Activated B cell treated with CpG ODN at 0.5 μM for 24 hours (primary cell): Measurements from ENCODE around the gene TMEM117. TPM values are rescaled to one million over a fixed set of nuclear protein-coding genes. Genes with fewer than 3 reads are reported as not detected.

Experiments used
- ATAC-seq: fragments of 200-7000 bp; cut with Tn5 transposase; one replicate; pipeline ENCODE4 v1.10.0; 2021; ENCODE audit warnings: low read depth, mild to moderate bottlenecking, moderate library complexity
- CTCF ChIA-PET: fragments of 350-600 bp; sonication (Branson Sonifier 250); formaldehyde crosslinking; loops from one replicate; lab custom pipeline; 2021; ENCODE audit warnings: antibody characterized with exemption; lab: Charles Lee
- POLR2A ChIA-PET: fragments of 350-600 bp; sonication (Branson Sonifier 250); formaldehyde crosslinking; loops from one replicate; lab custom pipeline; 2021; ENCODE audit warnings: antibody characterized with exemption; lab: Charles Lee
- DNase-seq: peaks from one replicate; pipeline ENCODE4 v3.0.0; 2022
- H3K27ac Mint-ChIP-seq: one replicate; pipeline ENCODE4 v1.8.0; 2020; ENCODE audit warnings: mixed read lengths
- H3K27me3 Mint-ChIP-seq: one replicate; pipeline ENCODE4 v1.8.0; 2021; ENCODE audit warnings: mixed read lengths
- H3K36me3 Mint-ChIP-seq: one replicate; pipeline ENCODE4 v1.8.0; 2021; ENCODE audit warnings: low read depth, mixed read lengths
- H3K4me1 Mint-ChIP-seq: one replicate; pipeline ENCODE4 v1.8.0; 2021; ENCODE audit warnings: mixed read lengths
- H3K4me3 Mint-ChIP-seq: one replicate; pipeline ENCODE4 v1.8.0; 2020; ENCODE audit warnings: mild to moderate bottlenecking, mixed read lengths
- H3K9me3 Mint-ChIP-seq: one replicate; pipeline ENCODE4 v1.8.0; 2020; ENCODE audit warnings: mixed read lengths
- intact Hi-C: fragments of 100-400 bp; cut with micrococcal nuclease; formaldehyde crosslinking; loops from one replicate; pipeline ENCODE4 v1.15.1; 2024
- total RNA-seq: library from RNA; stranded (reverse); gene quantifications from 2 replicates; pipeline ENCODE4 v1.2.3, GENCODE V29; 2022
- TF ChIP-seq, protein P1 (sequence below): fragments of 200-600 bp; IDR thresholded peaks from one replicate; pipeline ENCODE4 v1.8.0; 2022; ENCODE audit warnings: antibody characterized with exemption, mild to moderate bottlenecking

The TMEM117 gene
- total RNA-seq, 1 donor from 2014 or later, result 4.8 TPM

DNA sequence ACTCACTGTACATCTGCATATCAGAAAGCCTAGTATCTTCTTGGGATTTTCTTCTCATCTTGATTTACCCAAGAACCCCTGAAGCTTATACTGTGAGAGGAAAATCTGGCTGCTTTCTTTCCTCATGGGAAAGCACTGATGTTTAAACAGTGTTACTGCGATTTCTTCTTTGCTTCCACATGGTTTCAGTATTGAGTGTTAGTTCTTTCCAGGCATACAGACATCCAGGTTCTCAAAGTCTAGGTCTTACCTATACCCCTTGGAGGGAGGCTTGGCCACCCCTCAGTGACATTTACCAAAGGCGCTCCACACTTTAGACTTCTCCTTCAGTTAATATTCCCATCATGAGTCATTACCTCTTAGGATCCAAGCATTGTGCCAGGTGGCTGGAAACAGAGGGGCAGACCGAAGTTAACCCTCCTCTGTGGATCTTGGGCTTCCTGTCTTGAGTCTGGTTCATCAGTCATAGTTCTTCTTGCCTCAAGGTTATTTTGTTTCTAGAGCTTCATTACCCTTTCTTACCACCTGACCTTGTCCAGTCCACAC is 79.1 kb downstream of the TMEM117 start:
- POLR2A ChIA-PET, result no interaction called here
- Mint-ChIP-seq H3K9me3 (no peaks in the 10 kb centered on the region), H3K4me3 (no peak overlapping the region), H3K36me3 (no peaks in the 10 kb centered on the region), H3K27me3 (no peaks in the 10 kb centered on the region), H3K4me1 (no peaks in the 10 kb centered on the region), H3K27ac (no peak overlapping the region)
- CTCF ChIA-PET, result no interaction called here
- TF ChIP-seq, protein P1, sequence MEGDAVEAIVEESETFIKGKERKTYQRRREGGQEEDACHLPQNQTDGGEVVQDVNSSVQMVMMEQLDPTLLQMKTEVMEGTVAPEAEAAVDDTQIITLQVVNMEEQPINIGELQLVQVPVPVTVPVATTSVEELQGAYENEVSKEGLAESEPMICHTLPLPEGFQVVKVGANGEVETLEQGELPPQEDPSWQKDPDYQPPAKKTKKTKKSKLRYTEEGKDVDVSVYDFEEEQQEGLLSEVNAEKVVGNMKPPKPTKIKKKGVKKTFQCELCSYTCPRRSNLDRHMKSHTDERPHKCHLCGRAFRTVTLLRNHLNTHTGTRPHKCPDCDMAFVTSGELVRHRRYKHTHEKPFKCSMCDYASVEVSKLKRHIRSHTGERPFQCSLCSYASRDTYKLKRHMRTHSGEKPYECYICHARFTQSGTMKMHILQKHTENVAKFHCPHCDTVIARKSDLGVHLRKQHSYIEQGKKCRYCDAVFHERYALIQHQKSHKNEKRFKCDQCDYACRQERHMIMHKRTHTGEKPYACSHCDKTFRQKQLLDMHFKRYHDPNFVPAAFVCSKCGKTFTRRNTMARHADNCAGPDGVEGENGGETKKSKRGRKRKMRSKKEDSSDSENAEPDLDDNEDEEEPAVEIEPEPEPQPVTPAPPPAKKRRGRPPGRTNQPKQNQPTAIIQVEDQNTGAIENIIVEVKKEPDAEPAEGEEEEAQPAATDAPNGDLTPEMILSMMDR, result no peak
- ATAC-seq (no peak), DNase-seq (no peak)
- intact Hi-C loops, result no loop called here

DNA sequence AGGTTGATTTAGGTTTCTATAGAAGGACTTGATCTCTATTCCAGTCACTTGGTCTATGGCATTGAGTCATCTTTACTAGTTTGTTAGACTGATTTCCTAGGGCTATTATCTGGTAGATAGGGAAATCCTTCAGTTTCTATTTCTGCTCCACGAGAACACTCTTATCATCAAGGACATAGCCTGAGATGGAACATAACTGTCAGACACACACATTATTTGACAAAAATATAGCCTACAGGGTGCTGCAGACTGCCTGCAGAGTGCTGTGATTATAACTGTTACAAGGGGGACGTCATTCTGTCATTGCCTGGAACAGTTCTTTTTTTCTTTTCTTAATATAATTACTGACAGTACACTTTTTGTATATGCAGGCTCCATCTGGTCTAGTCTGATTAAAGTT is 82.0 kb downstream of the TMEM117 start:
- ATAC-seq (no peak), DNase-seq (no peak)
- Mint-ChIP-seq H3K27me3 (no peaks in the 10 kb centered on the region), H3K27ac (no peak overlapping the region), H3K36me3 (no peaks in the 10 kb centered on the region), H3K4me1 (no peaks in the 10 kb centered on the region), H3K4me3 (no peak overlapping the region), H3K9me3 (no peaks in the 10 kb centered on the region)
- TF ChIP-seq, protein P1, result no peak
- intact Hi-C loops, result no loop called here
- POLR2A ChIA-PET, result no interaction called here
- CTCF ChIA-PET, result no interaction called here

DNA sequence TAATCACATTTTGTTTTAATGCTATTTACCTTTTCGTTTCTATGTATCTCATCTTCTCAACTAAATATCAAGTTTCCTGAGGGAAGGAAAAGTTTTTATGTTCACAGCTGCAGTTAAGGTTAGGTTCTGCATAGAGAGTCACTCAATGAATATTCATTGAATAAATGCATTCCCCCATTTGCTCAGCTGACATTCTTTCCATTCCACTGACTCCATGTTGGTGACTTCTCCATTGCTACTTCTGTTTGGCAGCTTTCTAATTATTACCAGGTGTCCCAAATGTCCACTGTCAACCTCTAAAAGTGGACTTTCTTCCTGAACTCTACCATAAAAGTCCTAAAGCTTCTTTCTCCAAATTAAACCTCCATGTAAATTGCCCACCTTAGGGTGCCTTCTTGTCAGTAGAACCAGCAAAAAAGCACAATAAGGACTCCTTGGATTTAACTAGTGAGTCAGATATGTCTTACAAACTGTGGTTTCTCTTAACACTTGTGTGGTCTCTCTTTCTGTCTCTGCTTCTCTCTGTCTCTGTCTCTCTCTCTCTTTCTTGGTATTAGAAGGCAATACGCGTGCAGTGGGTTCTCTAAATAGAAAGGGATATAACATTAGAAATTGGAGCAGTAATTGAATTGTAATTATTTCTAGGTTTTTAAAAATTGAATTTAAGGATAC is 85.9 kb downstream of the TMEM117 start:
- H3K36me3 Mint-ChIP-seq, result peaks cover 1% of the 10 kb centered on the region
- POLR2A ChIA-PET, result no interaction called here
- no peak overlapping the region for H3K4me3 Mint-ChIP-seq
- TF ChIP-seq, protein P1, result no peak
- H3K27me3 Mint-ChIP-seq, result no peaks in the 10 kb centered on the region
- DNase-seq (no peak), ATAC-seq (no peak)
- CTCF ChIA-PET, result no interaction called here
- H3K9me3 Mint-ChIP-seq, result no peaks in the 10 kb centered on the region
- no peak overlapping the region for H3K27ac Mint-ChIP-seq
- H3K4me1 Mint-ChIP-seq, result no peaks in the 10 kb centered on the region
- intact Hi-C loops, result no loop called here

DNA sequence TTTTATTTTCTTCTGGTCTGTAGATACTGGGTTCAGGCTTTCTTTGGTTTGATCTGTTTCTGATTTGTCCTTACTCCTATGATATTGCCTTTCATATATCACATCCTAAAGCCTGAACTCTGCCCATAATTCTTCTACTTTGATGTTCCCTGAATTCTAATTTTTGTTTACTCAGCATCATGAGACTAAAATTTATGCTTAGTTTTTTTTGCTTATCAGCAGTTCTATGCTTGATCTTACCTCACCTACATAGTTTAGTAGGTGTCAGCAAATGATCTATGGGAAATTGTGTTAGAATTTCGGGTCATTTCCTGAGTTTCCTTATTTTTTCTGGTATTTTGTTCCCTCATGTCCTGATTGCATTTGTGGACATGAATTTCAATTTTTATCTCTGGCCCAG is 94.2 kb downstream of the TMEM117 start:
- TF ChIP-seq, protein P1, result no peak

DNA sequence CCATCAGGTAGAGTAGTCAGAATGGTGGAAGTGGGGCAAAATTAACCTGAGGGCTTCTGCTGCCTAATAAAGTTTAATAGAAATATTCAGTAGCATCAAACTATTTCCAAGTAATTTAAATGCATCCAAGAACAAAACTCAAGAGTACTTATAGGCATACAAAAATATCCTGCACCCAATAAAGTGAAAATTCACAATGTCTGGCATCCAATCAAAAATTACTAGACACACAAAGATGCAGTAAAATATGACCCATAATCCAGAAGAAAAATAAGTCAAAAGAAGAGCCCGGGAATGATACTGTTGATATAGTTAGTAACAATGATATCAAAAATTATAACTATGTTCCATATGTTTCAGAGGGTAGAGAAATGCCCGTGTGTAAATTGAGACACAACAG is 95.3 kb downstream of the TMEM117 start:
- POLR2A ChIA-PET, result no interaction called here
- no peaks in the 10 kb centered on the region for H3K27me3 Mint-ChIP-seq
- DNase-seq (no peak), ATAC-seq (no peak)
- TF ChIP-seq, protein P1, result no peak
- H3K4me1 Mint-ChIP-seq, result no peaks in the 10 kb centered on the region
- CTCF ChIA-PET, result no interaction called here
- no peak overlapping the region for H3K27ac Mint-ChIP-seq
- peaks cover 21% of the 10 kb centered on the region for H3K9me3 Mint-ChIP-seq
- no peak overlapping the region for H3K4me3 Mint-ChIP-seq
- intact Hi-C loops, result no loop called here
- peaks cover 18% of the 10 kb centered on the region for H3K36me3 Mint-ChIP-seq

More for the DNA sequence above, 94.2 kb downstream of the TMEM117 start:
- no peak overlapping the region for H3K27ac Mint-ChIP-seq
- DNase-seq, result no peak
- no peak overlapping the region for H3K4me3 Mint-ChIP-seq
- H3K36me3 Mint-ChIP-seq, result peaks cover 19% of the 10 kb centered on the region
- no peak for ATAC-seq
- ChIA-PET CTCF (no interaction called here), POLR2A (no interaction called here)
- intact Hi-C loops, result no loop called here
- peaks cover 21% of the 10 kb centered on the region for H3K9me3 Mint-ChIP-seq
- H3K27me3 Mint-ChIP-seq, result no peaks in the 10 kb centered on the region
- no peaks in the 10 kb centered on the region for H3K4me1 Mint-ChIP-seq
